GM19238 (cell line): Measurements from ENCODE around the gene HNRNPA1L2.
A peak's percentile ranks its signal among the peaks of the same experiment; 100 is the strongest.
"Not testable (repeated sequence)": the region's sequence is repeated elsewhere in the genome, so short reads cannot be mapped to it uniquely, and the experiment has no call there.

ENCODE experiments used
- DNase-seq: peaks from one replicate; pipeline ENCODE4 v3.0.0; 2011; ENCODE audit warnings: low spot score; ENCODE audit not compliant: insufficient read length

Gene HNRNPA1L2

GRCh38 chr13:52642131-52642530 is at the start of gene HNRNPA1L2:
Gene HNRNPA1L2 (plus strand): TSS chr13:52642431. CDS start chr13:52642493, 62 bp downstream.
- no peak for DNase-seq

- not testable (repeated sequence) for DNase-seq
These were observed 49.1 kb upstream of the HNRNPA1L2 start for GRCh38 chr13:52593175-52593574.

GRCh38 chr13:52593812-52594211 is 48.4 kb upstream of the HNRNPA1L2 start:
- DNase-seq: not testable (repeated sequence)

- not testable (repeated sequence) for DNase-seq
These were observed 47.9 kb upstream of the HNRNPA1L2 start for GRCh38 chr13:52594295-52594694.

- no peak for DNase-seq
These were observed 44.6 kb upstream of the HNRNPA1L2 start for GRCh38 chr13:52597676-52598075.

- no peak for DNase-seq
These were observed 43.0 kb upstream of the HNRNPA1L2 start for GRCh38 chr13:52599037-52599847.

GRCh38 chr13:52599848-52600603 is 42.2 kb upstream of the HNRNPA1L2 start:
- peak; percentile 22 for DNase-seq

GRCh38 chr13:52600666-52601065 is 41.6 kb upstream of the HNRNPA1L2 start:
- DNase-seq: no peak

GRCh38 chr13:52603316-52603715 is 38.9 kb upstream of the HNRNPA1L2 start:
- DNase-seq: not testable (repeated sequence)

GRCh38 chr13:52606126-52606525 is 36.1 kb upstream of the HNRNPA1L2 start:
- DNase-seq: not testable (repeated sequence)

- DNase-seq: not testable (repeated sequence)
These were observed 35.4 kb upstream of the HNRNPA1L2 start for GRCh38 chr13:52606795-52607194.

- not testable (repeated sequence) for DNase-seq
These were observed 34.0 kb upstream of the HNRNPA1L2 start for GRCh38 chr13:52608184-52608583.

GRCh38 chr13:52609013-52609606 is 33.1 kb upstream of the HNRNPA1L2 start:
- DNase-seq: not testable (repeated sequence)

GRCh38 chr13:52610158-52610557 is 32.1 kb upstream of the HNRNPA1L2 start:
- not testable (repeated sequence) for DNase-seq

GRCh38 chr13:52615134-52615801 is 27.0 kb upstream of the HNRNPA1L2 start:
- DNase-seq: no peak

- no peak for DNase-seq
These were observed 26.4 kb upstream of the HNRNPA1L2 start for GRCh38 chr13:52615812-52616211.

GRCh38 chr13:52617070-52618060 is 24.9 kb upstream of the HNRNPA1L2 start:
- DNase-seq: peak; percentile 78

GRCh38 chr13:52631083-52631690 is 11.0 kb upstream of the HNRNPA1L2 start:
- DNase-seq: not testable (repeated sequence)

GRCh38 chr13:52638666-52639328 is 3.4 kb upstream of the HNRNPA1L2 start:
- no peak for DNase-seq
